CD4-positive, CD25-positive, alpha-beta regulatory T cell (primary cell): Measurements from ENCODE around the gene LTN1. TPM values are rescaled to one million over a fixed set of nuclear protein-coding genes. Genes with fewer than 3 reads are reported as not detected.

Source experiments
- ATAC-seq, 2 donors: fragments of 150-1000 bp; cut with Tn5 transposase; one replicate each; pipeline ENCODE4 v1.10.0; 2021; ENCODE audit warnings: low read depth in 2 of 2, moderate number of reproducible peaks in 2 of 2, moderate library complexity in 1 of 2
- DNase-seq, 3 donors: peaks; one replicate each; pipeline versions ENCODE4 v3.0.0 to v3.0.0-alpha.2; 2012 to 2022; ENCODE audit warnings: mixed read lengths in 1 of 3
- H3K27ac ChIP-seq: one replicate; pipeline ENCODE4 v1.7.0; 2013; ENCODE audit warnings: mild to moderate bottlenecking, low read length; ENCODE audit not compliant: insufficient read depth, poor library complexity, severe bottlenecking
- H3K27me3 ChIP-seq: one replicate; pipeline ENCODE4 v1.7.0; 2013; ENCODE audit warnings: low read length; ENCODE audit not compliant: control insufficient read depth, insufficient read depth
- H3K36me3 ChIP-seq: one replicate; pipeline ENCODE4 v1.7.0; 2013; ENCODE audit warnings: mild to moderate bottlenecking, low read length, moderate library complexity; ENCODE audit not compliant: control insufficient read depth, insufficient read depth
- H3K4me1 ChIP-seq: 2 replicates; pipeline ENCODE4 v1.7.0; 2013; ENCODE audit warnings: mild to moderate bottlenecking, low read length; ENCODE audit not compliant: insufficient read depth, control insufficient read depth, poor library complexity, severe bottlenecking
- H3K4me3 ChIP-seq: one replicate; pipeline ENCODE4 v1.7.0; 2013; ENCODE audit warnings: low read depth, mild to moderate bottlenecking, low read length, moderate library complexity
- H3K9me3 ChIP-seq, 2 experiments: 1 replicate in 1 of 2; 2 replicates in 1 of 2; pipeline ENCODE4 v1.7.0; 2013; ENCODE audit warnings: low read length in 2 of 2, mild to moderate bottlenecking in 1 of 2, moderate library complexity in 1 of 2; ENCODE audit not compliant: control insufficient read depth in 2 of 2
- H3K27ac Mint-ChIP-seq, 3 donors: one replicate each; pipeline ENCODE4 v1.8.0; 2020 to 2022; ENCODE audit warnings: mild to moderate bottlenecking in 3 of 3, mixed read lengths in 3 of 3, moderate library complexity in 2 of 3
- H3K27me3 Mint-ChIP-seq: one replicate; pipeline ENCODE4 v1.8.0; 2022; ENCODE audit warnings: mild to moderate bottlenecking, mixed read lengths
- H3K36me3 Mint-ChIP-seq: one replicate; pipeline ENCODE4 v1.8.0; 2020; ENCODE audit warnings: mixed read lengths
- H3K4me1 Mint-ChIP-seq, 4 donors: one replicate each; pipeline ENCODE4 v1.8.0; 2020 to 2022; ENCODE audit warnings: mixed read lengths in 4 of 4, mild to moderate bottlenecking in 1 of 4
- H3K4me3 Mint-ChIP-seq, 4 donors: one replicate each; pipeline ENCODE4 v1.8.0; 2020 to 2022; ENCODE audit warnings: mild to moderate bottlenecking in 4 of 4, mixed read lengths in 4 of 4, moderate library complexity in 3 of 4
- H3K9me3 Mint-ChIP-seq, 7 donors: one replicate each; pipeline ENCODE4 v1.8.0; 2020 to 2022; ENCODE audit warnings: mixed read lengths in 7 of 7, mild to moderate bottlenecking in 3 of 7, moderate library complexity in 2 of 7
- polyA plus RNA-seq, 4 donors: library from polyadenylated mRNA; unstranded; fragments of 300-500 nt; fragmentation: Illumina TruSeq; gene quantifications; one replicate each; pipeline ENCODE4 v1.2.3, GENCODE V29; 2021
- total RNA-seq: library from RNA; stranded (reverse); gene quantifications from one replicate; pipeline ENCODE4 v1.2.3, GENCODE V29; 2022

Gene LTN1
- total and polyA plus RNA-seq, 5 donors from 2014 or later: 12.7 to 38.3 (median 18.5) TPM

DNA sequence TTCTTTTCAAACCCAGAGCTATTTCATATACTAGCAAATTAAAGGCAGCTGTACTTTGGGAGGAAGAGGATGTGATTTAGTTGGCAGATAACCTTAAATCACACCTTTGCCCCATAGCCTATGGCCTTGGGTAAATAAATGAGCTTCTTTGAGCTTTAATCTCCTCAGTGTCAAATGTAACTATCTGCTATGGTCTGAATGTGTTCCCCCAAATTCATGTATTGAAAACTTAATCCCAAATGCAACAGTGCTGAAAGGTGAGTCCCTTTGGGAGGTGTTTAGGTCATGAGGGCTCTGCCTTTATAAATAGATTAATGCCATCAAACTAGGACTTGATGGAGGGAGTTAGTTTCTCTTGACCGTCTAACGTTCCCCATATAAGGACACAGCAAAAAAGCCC, 85.8 kb downstream of the LTN1 start:
- Mint-ChIP-seq H3K4me1 (no peaks in the 10 kb centered on the region), H3K4me3 (no peak overlapping the region), H3K9me3 (no peaks in the 10 kb centered on the region), H3K36me3 (no peaks in the 10 kb centered on the region), H3K27ac (no peak overlapping the region), H3K27me3 (peaks cover 26% of the 10 kb centered on the region)
- no peak for DNase-seq
- H3K4me1 ChIP-seq: no peaks in the 10 kb centered on the region
- H3K27ac ChIP-seq: no peak overlapping the region
- H3K9me3 ChIP-seq: no peaks in the 10 kb centered on the region
- no peaks in the 10 kb centered on the region for H3K27me3 ChIP-seq
- H3K36me3 ChIP-seq: no peaks in the 10 kb centered on the region
- ATAC-seq: no peak
- H3K4me3 ChIP-seq: no peak overlapping the region

GRCh38 chr21:28906236-28906635, 86.4 kb downstream of the LTN1 start:
- Histone ChIP-seq H3K27ac (no peak overlapping the region), H3K9me3 (no peaks in the 10 kb centered on the region), H3K36me3 (no peaks in the 10 kb centered on the region), H3K27me3 (no peaks in the 10 kb centered on the region), H3K4me1 (no peaks in the 10 kb centered on the region), H3K4me3 (no peak overlapping the region)
- DNase-seq (no peak), ATAC-seq (no peak)
- Mint-ChIP-seq H3K4me1 (no peaks in the 10 kb centered on the region), H3K27ac (no peak overlapping the region), H3K4me3 (no peak overlapping the region), H3K27me3 (peaks cover 28% of the 10 kb centered on the region), H3K36me3 (no peaks in the 10 kb centered on the region), H3K9me3 (no peaks in the 10 kb centered on the region)

- DNase-seq: no peak
- H3K9me3 ChIP-seq: no peaks in the 10 kb centered on the region
- no peaks in the 10 kb centered on the region for H3K4me1 ChIP-seq
- no peaks in the 10 kb centered on the region for H3K4me1 Mint-ChIP-seq
- H3K9me3 Mint-ChIP-seq: peaks cover 0 to 1% (median 0%) of the 10 kb centered on the region in 7 donors
- H3K27ac ChIP-seq: no peak overlapping the region
- H3K27ac Mint-ChIP-seq: no peak overlapping the region
- peaks cover 31% of the 10 kb centered on the region for H3K27me3 Mint-ChIP-seq
- ATAC-seq: no peak
- H3K4me3 ChIP-seq: no peak overlapping the region
- H3K36me3 ChIP-seq: no peaks in the 10 kb centered on the region
- H3K27me3 ChIP-seq: no peaks in the 10 kb centered on the region
- no peaks in the 10 kb centered on the region for H3K36me3 Mint-ChIP-seq
- no peak overlapping the region for H3K4me3 Mint-ChIP-seq
These were observed 87.7 kb downstream of the LTN1 start for GRCh38 chr21:28904961-28905435.

DNA sequence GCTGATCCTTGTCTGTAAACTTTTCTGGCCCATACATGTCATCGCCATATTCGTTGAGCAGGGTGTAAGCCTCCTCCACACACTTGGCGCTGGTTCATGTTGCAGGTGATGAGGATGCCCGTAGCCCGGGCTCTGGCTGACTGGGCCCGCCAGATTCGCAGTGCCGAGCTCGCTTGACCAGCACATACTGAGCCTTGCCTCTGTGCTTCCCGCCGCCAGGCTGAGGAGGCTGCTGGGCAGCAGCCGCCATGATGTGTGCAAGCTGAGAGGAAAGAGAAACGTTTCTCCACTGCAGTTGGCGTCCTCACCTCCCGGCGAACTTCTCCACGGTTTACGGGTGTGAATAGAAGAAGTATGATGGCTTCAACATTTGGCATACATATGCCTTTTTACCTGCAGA, 89.2 kb downstream of the LTN1 start:
- ATAC-seq (no peak), DNase-seq (no peak)
- Histone ChIP-seq H3K27ac (no peak overlapping the region), H3K36me3 (no peaks in the 10 kb centered on the region), H3K4me1 (no peaks in the 10 kb centered on the region), H3K4me3 (no peak overlapping the region), H3K9me3 (no peaks in the 10 kb centered on the region), H3K27me3 (no peaks in the 10 kb centered on the region)
- Mint-ChIP-seq H3K4me3 (no peak overlapping the region), H3K4me1 (no peaks in the 10 kb centered on the region), H3K36me3 (no peaks in the 10 kb centered on the region), H3K9me3 (peaks cover 0 to 1% (median 0%) of the 10 kb centered on the region in 7 donors), H3K27ac (no peak overlapping the region), H3K27me3 (peaks cover 23% of the 10 kb centered on the region)

GRCh38 chr21:28900481-28900880, 92.2 kb downstream of the LTN1 start:
- Histone ChIP-seq H3K4me1 (no peaks in the 10 kb centered on the region), H3K36me3 (no peaks in the 10 kb centered on the region), H3K27ac (no peak overlapping the region), H3K27me3 (peaks cover 3% of the 10 kb centered on the region), H3K9me3 (no peaks in the 10 kb centered on the region), H3K4me3 (no peak overlapping the region)
- Mint-ChIP-seq H3K4me1 (no peaks in the 10 kb centered on the region), H3K36me3 (no peaks in the 10 kb centered on the region), H3K4me3 (no peak overlapping the region), H3K27ac (no peak overlapping the region), H3K9me3 (peaks cover 0 to 1% (median 0%) of the 10 kb centered on the region in 7 donors), H3K27me3 (peaks cover 40% of the 10 kb centered on the region)
- ATAC-seq (no peak), DNase-seq (no peak)

- H3K4me3 Mint-ChIP-seq: no peak overlapping the region
- no peak for DNase-seq
- no peak overlapping the region for H3K27ac Mint-ChIP-seq
- no peaks in the 10 kb centered on the region for H3K36me3 Mint-ChIP-seq
- no peaks in the 10 kb centered on the region for H3K9me3 ChIP-seq
- H3K27me3 ChIP-seq: peaks cover 5% of the 10 kb centered on the region
- no peak overlapping the region for H3K27ac ChIP-seq
- H3K36me3 ChIP-seq: no peaks in the 10 kb centered on the region
- ATAC-seq: no peak
- peaks cover 0 to 1% (median 0%) of the 10 kb centered on the region in 7 donors for H3K9me3 Mint-ChIP-seq
- H3K4me1 Mint-ChIP-seq: no peaks in the 10 kb centered on the region
- peaks cover 43% of the 10 kb centered on the region for H3K27me3 Mint-ChIP-seq
- H3K4me3 ChIP-seq: no peak overlapping the region
- no peaks in the 10 kb centered on the region for H3K4me1 ChIP-seq
These were observed 92.9 kb downstream of the LTN1 start for GRCh38 chr21:28899744-28900143.

DNA sequence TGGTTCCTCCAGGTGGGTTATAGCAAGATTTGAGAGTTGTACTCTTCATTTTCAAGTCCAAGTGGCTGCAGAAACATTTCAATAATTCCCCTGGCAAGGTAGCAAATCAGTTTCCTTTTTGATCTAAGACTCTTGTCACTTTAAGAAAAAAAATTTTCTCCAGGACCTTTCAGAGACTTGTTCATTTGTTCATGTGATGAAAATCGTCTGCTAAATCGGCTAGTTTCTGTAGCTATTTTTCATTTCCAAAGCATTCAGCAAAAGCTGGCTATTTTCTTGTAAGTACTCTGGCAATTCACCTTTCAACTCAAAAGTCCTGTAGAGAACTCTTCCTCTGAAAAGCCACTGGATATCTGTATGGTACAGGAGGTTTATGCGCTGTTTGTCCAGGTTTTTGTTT, 93.5 kb downstream of the LTN1 start:
- Histone ChIP-seq H3K4me1 (no peaks in the 10 kb centered on the region), H3K9me3 (no peaks in the 10 kb centered on the region), H3K36me3 (no peaks in the 10 kb centered on the region), H3K4me3 (no peak overlapping the region), H3K27me3 (peaks cover 6% of the 10 kb centered on the region), H3K27ac (no peak overlapping the region)
- Mint-ChIP-seq H3K36me3 (no peaks in the 10 kb centered on the region), H3K9me3 (peaks cover 0 to 1% (median 0%) of the 10 kb centered on the region in 7 donors), H3K4me1 (no peaks in the 10 kb centered on the region), H3K27ac (peak overlapping the region in 1 of 3 donors; percentile 12), H3K27me3 (peaks cover 44% of the 10 kb centered on the region), H3K4me3 (no peak overlapping the region)
- ATAC-seq (no peak), DNase-seq (no peak)

GRCh38 chr21:28893687-28894086, 99.0 kb downstream of the LTN1 start:
- H3K27ac ChIP-seq: no peak overlapping the region
- Mint-ChIP-seq H3K27me3 (peaks cover 43% of the 10 kb centered on the region), H3K36me3 (no peaks in the 10 kb centered on the region), H3K9me3 (no peaks in the 10 kb centered on the region), H3K4me1 (no peaks in the 10 kb centered on the region), H3K4me3 (no peak overlapping the region), H3K27ac (no peak overlapping the region)
- H3K4me1 ChIP-seq: no peaks in the 10 kb centered on the region
- DNase-seq (no peak), ATAC-seq (no peak)
- H3K4me3 ChIP-seq: no peak overlapping the region
- H3K27me3 ChIP-seq: peaks cover 16% of the 10 kb centered on the region
- no peaks in the 10 kb centered on the region for H3K9me3 ChIP-seq
- no peaks in the 10 kb centered on the region for H3K36me3 ChIP-seq
